Measurements from ENCODE around the gene MAGEA9. TPM values are rescaled to one million over a fixed set of nuclear protein-coding genes. Genes with fewer than 3 reads are reported as not detected.
"Not testable (repeated sequence)": the region's sequence is repeated elsewhere in the genome, so short reads cannot be mapped to it uniquely, and the experiment has no call there.

The MAGEA9 gene
- total and polyA plus RNA-seq, 2 donors (not counting 3 experiments of a cell fraction or from before 2014, with no cell fraction given), result not detected

DNA sequence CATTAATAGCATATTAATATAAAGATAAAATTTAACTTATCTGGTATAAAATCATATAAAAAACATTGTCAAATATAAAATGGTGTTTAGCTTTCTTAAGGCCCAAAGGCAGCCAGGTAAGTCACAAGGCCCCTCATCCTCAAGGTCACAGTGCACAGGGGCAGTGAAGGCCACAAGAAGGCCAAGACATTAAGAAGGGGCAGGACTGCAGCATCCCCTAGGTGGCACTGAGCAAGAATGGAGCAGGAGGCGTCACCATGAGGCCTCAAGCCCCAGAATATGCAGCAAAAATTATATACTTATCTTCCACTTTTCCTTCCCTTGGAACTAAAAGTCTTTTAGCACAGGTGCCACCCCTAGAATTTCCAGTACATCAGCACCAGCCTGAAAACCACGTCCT, 49.7 kb downstream of the MAGEA9 start:
- no peak overlapping the region for H3K4me3 ChIP-seq (replicated peaks in 1 of 3; ENCODE audit: insufficient read depth in 1 of 3, low read depth in 1 of 3, low read length in 3 of 3)
- H3K4me1 ChIP-seq (ENCODE audit: control insufficient read depth, extremely low read depth, insufficient read depth, low read length), result no peaks in the 10 kb centered on the region
- no peaks in the 10 kb centered on the region for H3K36me3 ChIP-seq (ENCODE audit: control insufficient read depth in 2 of 2, extremely low read depth in 1 of 2, insufficient read depth in 2 of 2, low read length in 2 of 2)
- ChIA-PET POLR2A (no interaction called here), CTCF (no interaction called here)
- BruUV-seq (replicated peaks), result no TSS peak
- DNase-seq (ENCODE audit: low read depth, low spot score) (no peak), FAIRE-seq (no peak)
- no peak overlapping the region for H3K9ac ChIP-seq (replicated peaks; ENCODE audit: extremely low read depth, insufficient read depth, low read length)
- no peaks in the 10 kb centered on the region for H3K27me3 ChIP-seq (ENCODE audit: control insufficient read depth in 2 of 2, insufficient read depth in 2 of 2, low read length in 2 of 2)
- no peak for TF ChIP-seq FOS (IDR thresholded peaks at IDR 0.05; ENCODE audit: borderline replicate concordance, insufficient read depth, low read length)
- no peak for TF ChIP-seq JUN (IDR thresholded peaks at IDR 0.05; ENCODE audit: borderline replicate concordance, insufficient read depth, insufficient read length, low read depth)
- no peak for TF ChIP-seq EZH2 (IDR thresholded peaks at IDR 0.05; ENCODE audit: borderline replicate concordance, low read depth, low read length, severe bottlenecking)
- TF ChIP-seq MYC (IDR thresholded peaks at IDR 0.05; ENCODE audit: low read depth, low read length), result no peak
- no peak for TF ChIP-seq POLR2AphosphoS5 (IDR thresholded peaks at IDR 0.05; ENCODE audit: insufficient read depth, low read depth, low read length)
- TF ChIP-seq, protein P1, sequence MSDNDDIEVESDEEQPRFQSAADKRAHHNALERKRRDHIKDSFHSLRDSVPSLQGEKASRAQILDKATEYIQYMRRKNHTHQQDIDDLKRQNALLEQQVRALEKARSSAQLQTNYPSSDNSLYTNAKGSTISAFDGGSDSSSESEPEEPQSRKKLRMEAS (IDR thresholded peaks at IDR 0.05; ENCODE audit: insufficient read depth, insufficient read length), result no peak
- TF ChIP-seq POLR2A (IDR thresholded peaks at IDR 0.05; ENCODE audit: low read depth, low read length), result no peak
- TF ChIP-seq, protein P2, sequence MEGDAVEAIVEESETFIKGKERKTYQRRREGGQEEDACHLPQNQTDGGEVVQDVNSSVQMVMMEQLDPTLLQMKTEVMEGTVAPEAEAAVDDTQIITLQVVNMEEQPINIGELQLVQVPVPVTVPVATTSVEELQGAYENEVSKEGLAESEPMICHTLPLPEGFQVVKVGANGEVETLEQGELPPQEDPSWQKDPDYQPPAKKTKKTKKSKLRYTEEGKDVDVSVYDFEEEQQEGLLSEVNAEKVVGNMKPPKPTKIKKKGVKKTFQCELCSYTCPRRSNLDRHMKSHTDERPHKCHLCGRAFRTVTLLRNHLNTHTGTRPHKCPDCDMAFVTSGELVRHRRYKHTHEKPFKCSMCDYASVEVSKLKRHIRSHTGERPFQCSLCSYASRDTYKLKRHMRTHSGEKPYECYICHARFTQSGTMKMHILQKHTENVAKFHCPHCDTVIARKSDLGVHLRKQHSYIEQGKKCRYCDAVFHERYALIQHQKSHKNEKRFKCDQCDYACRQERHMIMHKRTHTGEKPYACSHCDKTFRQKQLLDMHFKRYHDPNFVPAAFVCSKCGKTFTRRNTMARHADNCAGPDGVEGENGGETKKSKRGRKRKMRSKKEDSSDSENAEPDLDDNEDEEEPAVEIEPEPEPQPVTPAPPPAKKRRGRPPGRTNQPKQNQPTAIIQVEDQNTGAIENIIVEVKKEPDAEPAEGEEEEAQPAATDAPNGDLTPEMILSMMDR (IDR thresholded peaks at IDR 0.05; ENCODE audit: extremely low read depth in 1 of 2, insufficient read depth in 1 of 2, low read depth in 1 of 2, low read length in 2 of 2), result no peak
- no peak for TF ChIP-seq GATA2 (IDR thresholded peaks at IDR 0.05; ENCODE audit: insufficient read depth, insufficient read length, low read depth, low read length)
- H2AFZ ChIP-seq (ENCODE audit: low read depth, low read length), result no peak overlapping the region
- H3K9me1 ChIP-seq (replicated peaks; ENCODE audit: control insufficient read depth, extremely low read depth, insufficient read depth, low read length), result no peaks in the 10 kb centered on the region
- no peak overlapping the region for H3K4me2 ChIP-seq (ENCODE audit: insufficient read depth, low read length)
- H3K27ac ChIP-seq (ENCODE audit: insufficient read depth, low read depth, low read length), result no peak overlapping the region
- H3K79me2 ChIP-seq (ENCODE audit: control insufficient read depth, insufficient read depth, low read length), result no peaks in the 10 kb centered on the region
- H3K9me3 ChIP-seq (replicated peaks; ENCODE audit: control insufficient read depth, insufficient read depth, low read length), result no peaks in the 10 kb centered on the region
- dilution Hi-C loops (cut with MboI; ENCODE audit: extremely low pct_ligation_motif_present, low sequenced_read_pairs) (no loop called here), intact Hi-C loops (cut with micrococcal nuclease) (no loop called here)
- no peaks in the 10 kb centered on the region for H4K20me1 ChIP-seq (replicated peaks; ENCODE audit: control insufficient read depth, extremely low read depth, insufficient read depth, low read length)

DNA sequence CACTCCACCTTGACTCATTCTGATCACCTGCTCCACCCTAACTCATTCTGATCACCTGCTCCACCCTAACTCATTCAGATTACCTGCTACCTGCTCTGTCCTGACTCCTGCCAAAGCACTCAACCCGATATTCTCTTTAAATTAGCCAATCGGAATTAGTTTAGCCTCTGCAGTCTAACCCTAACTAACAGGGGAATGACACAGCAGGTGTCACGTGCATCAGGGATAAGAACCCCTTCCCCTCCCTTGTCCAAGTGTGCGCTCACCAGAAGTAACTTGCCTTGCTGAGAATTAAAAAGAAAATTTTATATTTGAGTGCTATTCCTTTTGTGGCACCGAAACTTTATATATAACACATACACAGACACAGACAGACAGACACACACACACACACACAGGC, 55.0 kb downstream of the MAGEA9 start:
- not testable (repeated sequence) for H2AFZ ChIP-seq (ENCODE audit: low read depth, low read length)

More for the DNA sequence above, 55.0 kb downstream of the MAGEA9 start:
- H3K4me2 ChIP-seq (ENCODE audit: insufficient read depth, low read length); dilution Hi-C loops (cut with MboI; ENCODE audit: extremely low pct_ligation_motif_present, low sequenced_read_pairs); H3K36me3 ChIP-seq (ENCODE audit: control insufficient read depth in 2 of 2, extremely low read depth in 1 of 2, insufficient read depth in 2 of 2, low read length in 2 of 2); H4K20me1 ChIP-seq (replicated peaks; ENCODE audit: control insufficient read depth, extremely low read depth, insufficient read depth, low read length); CTCF ChIA-PET; H3K27me3 ChIP-seq (ENCODE audit: control insufficient read depth in 2 of 2, insufficient read depth in 2 of 2, low read length in 2 of 2); BruUV-seq (replicated peaks); H3K9ac ChIP-seq (replicated peaks; ENCODE audit: extremely low read depth, insufficient read depth, low read length); H3K9me1 ChIP-seq (replicated peaks; ENCODE audit: control insufficient read depth, extremely low read depth, insufficient read depth, low read length); H3K9me3 ChIP-seq (replicated peaks; ENCODE audit: control insufficient read depth, insufficient read depth, low read length); H3K27ac ChIP-seq (ENCODE audit: insufficient read depth, low read depth, low read length); intact Hi-C loops (cut with micrococcal nuclease); POLR2A ChIA-PET; H3K4me1 ChIP-seq (ENCODE audit: control insufficient read depth, extremely low read depth, insufficient read depth, low read length); DNase-seq (ENCODE audit: low read depth, low spot score); H3K79me2 ChIP-seq (ENCODE audit: control insufficient read depth, insufficient read depth, low read length); H3K4me3 ChIP-seq (replicated peaks in 1 of 3; ENCODE audit: insufficient read depth in 1 of 3, low read depth in 1 of 3, low read length in 3 of 3); FAIRE-seq: not testable (repeated sequence)

Measured in endothelial cell of umbilical vein (primary cell).